HG02938 (cell line): ENCODE data around the gene SULT4A1.

ENCODE experiments used
- ATAC-seq: cut with Tn5 transposase; IDR thresholded peaks from one replicate; pipeline ENCODE4 v1.9.1; 2021; ENCODE audit warnings: mild to moderate bottlenecking, moderate library complexity; ENCODE audit not compliant: unreplicated experiment

Gene SULT4A1

DNA sequence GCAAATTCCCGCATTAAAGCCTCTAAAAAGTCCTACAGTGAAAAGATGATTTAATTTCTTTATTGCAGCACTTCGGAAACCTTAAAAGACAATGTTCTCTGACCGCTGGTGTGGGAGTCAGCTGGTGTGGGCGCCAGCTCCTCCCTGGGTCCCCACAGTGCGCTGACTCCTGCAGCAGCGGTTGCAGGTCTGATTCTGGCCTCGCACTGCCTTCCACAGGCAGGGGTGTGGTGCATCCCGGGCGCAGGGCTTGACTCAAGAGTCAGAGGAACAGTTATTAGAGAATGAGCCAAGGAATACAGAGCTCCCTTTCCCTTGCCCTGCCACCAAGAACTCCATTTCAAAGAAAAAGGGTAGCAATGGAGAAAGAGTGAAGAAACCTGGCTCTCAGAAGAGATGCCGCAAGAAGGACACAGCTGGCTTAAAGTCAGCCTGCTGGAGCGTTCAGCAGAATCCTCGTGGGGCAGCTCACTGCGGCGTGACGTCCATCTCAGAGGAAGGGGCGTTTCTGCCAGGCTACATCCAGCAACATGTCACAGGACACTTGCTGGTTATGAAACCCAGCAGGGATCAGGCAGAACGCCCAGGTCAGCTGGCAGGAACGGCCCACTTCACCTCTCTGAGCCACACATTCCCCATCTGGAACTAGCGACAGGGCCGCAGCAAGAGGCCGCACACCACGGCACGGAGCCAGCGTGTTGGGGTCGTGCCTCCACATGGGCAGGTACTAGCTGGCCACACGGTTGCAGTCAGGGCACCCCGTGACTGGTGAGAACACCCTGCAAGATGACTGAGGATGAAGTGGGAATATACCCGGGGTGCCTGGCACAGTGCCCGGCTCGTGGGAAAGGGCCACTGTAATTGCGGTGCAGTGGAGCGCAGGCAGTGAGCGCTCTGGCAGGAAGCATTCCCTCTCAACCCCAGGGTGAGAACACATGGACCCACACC lies 32.1 kb downstream of the SULT4A1 start:
- no peak for ATAC-seq

- ATAC-seq, result no peak
Observed at GRCh38 chr22:43828998-43829782, 33.1 kb downstream of the SULT4A1 start.

- no peak for ATAC-seq
Observed at GRCh38 chr22:43828725-43828997, 33.7 kb downstream of the SULT4A1 start.

DNA sequence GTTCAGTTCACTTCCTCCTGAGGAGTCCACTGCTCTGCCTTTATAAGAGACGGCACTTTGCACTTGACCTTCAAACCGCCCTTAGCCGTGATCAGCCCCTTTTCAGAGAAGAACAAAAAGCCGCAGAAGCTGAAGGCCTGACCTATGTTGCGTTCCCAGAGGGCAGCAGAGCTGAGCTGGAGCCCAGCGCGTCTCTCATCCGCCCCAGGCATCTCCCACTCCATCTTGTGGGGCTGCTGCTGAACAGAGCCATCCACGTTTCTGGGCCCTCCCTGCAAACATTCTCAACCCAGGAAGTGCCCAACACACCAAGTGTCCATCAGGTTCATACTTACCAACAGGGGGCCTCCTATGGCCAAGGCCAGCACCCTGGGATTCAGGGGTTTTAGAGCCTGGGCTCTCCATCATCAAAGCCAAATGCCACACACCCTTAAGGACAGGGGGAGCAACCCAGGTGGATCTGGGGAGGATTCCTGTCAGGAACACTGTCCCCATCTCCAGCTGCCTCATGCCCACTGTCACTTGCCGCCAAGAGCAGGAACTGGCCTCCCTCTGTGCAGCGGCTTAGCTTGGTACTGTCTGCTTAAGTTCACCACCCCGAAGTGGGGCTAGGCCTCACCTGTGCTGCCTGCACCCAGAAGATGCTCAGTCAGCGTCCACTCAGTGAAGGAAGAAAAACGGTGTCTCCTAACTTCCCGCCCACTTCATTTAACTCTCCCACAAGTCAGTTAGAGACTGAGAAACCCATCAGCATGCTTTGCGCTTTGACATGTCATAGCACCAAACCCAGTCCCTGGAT lies 34.2 kb downstream of the SULT4A1 start:
- ATAC-seq, result no peak

GRCh38 chr22:43827003-43827735 lies 35.1 kb downstream of the SULT4A1 start:
- no peak for ATAC-seq

DNA sequence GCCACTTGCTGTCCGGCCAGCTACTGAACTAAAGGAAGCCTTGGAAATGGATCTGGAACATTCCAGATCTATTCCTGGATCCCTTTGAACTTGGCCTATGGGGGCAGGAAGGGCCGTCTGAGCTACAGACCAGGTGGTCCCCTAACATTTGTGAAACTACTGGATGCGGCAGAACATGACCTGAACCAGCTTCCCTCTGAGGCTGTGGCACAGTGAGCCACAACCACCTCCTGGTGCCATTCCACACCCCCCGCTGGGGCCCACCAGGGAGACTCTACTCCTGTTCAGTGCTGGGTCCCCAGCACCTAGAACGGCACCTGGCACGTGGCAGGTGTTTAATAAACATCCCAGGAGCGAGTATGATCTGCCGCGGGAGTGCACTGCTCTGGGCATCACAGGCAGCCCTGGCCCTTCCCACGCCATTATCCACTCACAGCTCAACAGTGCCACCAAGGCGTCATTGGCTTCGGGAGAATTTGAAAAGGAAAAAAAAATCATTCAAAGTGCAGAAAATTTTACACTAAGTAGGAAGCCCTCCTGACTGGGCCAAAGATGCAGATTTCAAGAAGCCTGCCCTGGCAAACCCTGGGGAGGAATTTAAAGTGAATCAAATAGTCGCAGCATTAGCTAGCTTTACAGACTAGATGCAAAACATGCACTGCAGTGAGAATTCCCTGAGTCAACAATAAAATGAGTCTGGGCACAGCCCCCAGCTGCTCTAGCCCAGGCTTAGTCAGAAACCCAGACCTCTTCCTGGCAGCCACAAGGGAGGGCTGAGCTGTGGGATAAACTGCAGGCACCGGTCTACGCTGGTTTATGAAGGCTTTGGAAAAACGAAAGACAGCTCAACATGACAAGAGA lies 35.9 kb downstream of the SULT4A1 start:
- no peak for ATAC-seq

GRCh38 chr22:43825651-43826050 lies 36.7 kb downstream of the SULT4A1 start:
- no peak for ATAC-seq

DNA sequence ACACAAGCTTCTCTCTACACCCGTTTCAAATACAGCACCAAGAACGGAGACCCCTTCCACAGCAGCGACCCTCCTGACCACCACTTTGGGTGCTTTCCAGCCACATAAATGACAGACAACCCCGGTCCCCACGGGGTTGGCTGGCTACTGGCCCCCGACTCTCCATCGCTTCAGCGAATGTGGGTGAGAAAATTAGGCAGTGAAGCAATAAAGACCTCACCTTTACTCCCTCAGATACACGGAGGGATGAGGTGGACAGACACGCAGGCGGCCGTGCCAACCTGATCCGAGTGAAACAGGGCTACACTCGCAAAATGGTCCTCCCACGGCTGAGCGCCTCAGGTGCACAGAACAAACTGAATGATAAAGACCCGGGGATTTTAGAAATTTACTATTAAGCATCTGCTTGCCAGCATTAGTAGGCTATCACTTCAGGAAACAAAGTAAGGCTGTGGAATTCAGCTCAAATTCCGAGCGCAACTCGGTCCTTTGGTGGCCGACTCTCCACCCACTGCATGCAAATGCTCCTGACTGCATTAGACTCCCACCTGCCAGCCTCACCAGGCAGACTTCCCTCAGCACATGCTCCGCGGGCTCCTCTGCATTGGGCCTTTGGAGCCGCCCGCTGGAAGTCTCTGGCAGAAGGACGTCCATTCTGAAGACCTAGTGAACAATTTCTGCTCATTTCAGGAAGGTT lies 37.4 kb downstream of the SULT4A1 start:
- ATAC-seq, result no peak

DNA sequence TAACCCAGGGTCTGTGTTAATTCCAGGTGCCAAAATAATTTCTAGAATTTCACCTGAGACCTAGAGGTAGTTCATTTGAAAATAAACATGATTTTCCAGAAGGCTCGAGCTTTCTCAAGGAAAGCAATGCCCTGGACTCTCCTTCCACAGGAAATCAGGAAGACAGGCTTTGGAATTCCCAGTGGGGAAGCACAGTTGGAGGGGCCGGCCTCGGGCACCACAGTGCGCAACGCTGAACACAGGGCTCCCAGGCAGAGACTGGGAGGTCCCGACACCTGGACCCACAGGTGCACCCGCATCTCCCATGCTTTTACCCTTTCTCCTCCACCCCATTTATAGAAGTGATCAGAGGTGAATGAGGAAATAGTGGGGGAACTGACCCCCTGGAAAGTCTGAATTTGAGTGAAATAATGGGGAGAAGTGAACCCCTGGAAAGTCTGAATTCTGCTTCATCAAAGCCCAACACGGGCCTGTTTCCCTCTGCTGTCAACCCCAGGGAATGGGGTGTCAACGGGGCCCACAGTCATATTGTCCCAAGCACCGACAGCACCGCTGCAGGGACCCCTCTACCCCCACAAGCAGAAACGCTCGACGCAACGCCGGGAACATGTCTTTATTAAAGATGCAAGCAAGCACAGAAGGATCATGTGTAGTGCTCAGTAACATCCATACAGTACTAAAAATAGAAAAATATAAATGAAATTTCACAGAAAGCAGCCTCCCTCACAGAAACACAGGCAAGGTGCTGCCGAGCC lies 38.2 kb downstream of the SULT4A1 start:
- ATAC-seq, result no peak

DNA sequence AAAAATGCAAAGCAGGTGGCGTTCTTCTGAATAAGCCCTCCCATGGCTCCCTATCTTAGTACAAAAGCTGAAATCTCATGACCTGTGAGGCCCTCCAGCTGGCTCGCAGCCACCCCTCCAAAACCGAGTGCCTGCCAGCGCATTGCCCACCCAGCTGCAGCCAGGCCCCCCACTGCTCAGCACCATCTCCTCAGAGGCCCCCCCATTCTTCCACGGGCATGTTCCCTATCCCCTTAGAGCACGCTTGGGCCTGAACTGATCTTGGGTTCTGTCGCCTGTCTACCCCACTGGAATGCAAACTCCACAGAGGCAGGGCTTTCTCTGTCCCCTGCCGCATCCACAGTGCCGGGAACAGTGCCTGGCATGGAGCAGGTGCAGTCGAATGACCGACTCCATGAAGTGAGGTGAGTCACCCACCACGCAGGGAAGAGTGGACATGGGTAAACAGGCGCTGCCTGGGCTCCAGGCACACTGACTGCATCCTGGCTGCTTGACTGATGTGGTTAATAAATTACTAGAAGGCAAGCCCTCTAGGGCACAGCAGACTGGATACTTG lies 38.9 kb downstream of the SULT4A1 start:
- no peak for ATAC-seq

DNA sequence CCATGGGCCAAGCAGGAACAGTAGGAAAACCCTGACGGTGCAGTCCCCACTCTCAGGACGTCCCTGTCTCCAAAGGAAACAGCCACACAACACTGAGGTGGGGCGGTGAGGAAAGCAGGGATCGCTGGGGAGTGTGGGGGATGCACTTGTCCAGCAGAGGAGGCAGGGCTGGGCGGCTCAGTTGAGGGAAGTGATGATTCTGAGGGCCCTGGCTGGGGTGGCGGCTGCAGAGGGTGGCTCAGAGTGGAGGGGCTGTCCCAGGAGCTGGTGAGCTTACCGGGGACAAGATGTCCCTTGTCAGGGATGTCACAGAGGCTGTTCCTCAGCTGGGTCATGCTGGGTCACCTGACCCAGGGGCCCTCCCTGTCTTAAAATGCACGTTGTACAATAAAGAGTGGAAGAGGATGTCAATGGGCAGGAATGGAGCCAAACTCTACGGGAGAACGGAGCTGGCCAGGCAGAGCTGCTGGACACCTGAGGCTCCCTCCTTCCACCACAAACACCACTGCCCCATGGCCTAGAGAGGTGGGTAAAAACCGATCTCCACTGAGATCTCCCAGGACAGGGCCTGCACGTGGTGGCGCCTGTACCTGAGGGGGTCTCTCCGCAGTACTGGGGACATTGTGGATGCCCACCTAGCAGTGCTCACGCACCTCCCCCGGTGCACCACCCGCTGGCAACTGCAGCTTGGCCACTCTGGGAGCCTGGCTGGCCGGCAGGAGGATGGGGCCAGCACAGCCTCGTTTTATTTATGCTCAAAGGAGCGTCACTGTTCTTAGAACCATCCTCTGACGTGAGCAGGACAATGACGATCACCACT lies 40.5 kb downstream of the SULT4A1 start:
- no peak for ATAC-seq

DNA sequence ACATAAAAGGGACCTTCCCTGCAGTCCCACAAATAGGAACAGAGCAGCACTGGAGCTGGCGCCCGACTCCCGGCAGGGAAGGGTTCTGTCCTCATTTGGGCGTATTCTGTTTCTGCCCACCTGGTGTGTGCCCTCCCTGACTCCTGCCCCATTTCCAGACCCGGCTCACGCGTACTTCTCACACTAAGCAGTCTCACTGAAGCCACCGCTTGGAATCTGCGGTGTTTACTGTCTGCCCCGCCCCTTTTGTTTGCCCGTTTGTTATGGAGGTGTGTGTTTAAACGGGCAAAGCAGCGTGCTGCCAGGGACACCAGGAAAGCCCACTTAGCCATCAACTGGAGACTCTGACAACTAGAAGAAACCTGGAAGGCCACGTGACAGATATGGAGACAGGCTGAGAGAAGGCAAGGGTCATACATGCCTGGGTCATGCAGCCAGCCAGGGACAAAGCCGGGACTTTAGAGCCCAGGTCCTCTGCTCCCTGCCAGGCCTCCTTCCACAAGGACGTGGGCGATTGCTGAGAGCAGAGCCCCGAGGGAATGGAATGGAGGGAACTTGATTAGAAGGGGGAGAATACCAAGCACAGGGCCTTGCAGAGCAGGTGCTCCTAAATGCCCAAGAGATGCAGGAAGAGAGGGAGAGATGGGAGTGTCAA lies 41.5 kb downstream of the SULT4A1 start:
- ATAC-seq, result no peak

- ATAC-seq, result no peak
Observed at GRCh38 chr22:43819931-43820640, 42.2 kb downstream of the SULT4A1 start.

DNA sequence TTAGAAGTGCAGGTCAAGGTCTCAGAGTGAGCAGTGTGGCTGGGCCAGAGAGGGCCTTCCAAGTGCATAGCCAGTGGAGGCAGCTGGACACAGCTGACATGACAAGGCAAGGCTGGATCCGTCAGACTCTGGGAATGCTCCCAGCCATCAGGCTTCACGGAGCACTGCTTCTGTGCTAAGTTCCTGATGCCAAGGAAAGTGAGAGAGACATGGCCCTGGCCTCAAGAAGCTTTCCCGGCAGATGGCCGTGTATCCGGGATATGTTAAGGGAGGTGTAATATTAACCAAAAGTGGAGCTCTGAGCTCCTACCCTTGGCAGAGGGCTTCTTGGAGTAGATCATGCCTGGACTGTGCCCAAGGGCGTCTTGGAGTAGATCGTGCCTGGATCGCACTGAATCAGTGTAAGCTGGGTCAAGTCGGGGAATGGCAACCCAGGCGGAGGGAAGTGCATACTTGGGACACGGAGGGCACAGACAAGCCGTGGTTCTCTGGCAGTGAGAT lies 42.8 kb downstream of the SULT4A1 start:
- no peak for ATAC-seq

- ATAC-seq, result no peak
Observed at GRCh38 chr22:43818981-43819380, 43.3 kb downstream of the SULT4A1 start.

DNA sequence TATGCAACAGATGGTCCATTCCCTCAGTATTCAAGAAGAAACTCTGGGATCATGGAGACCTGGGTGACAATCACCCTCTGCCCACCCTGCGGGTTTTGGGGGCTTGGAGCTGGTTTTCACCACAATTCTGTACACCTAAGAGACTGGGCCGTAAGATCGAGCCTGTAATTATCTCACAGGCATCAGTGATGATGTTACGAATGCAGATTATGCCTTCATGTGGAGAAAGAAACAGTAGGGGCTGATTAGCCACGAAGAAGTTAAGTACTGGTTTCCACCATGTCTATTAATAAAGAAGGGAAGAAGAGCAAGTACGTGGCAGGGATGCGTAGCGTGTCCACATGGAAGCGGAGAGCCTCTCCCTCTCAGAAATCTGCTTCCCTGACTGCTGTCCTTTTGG lies 44.9 kb downstream of the SULT4A1 start:
- no peak for ATAC-seq
